Measurements from ENCODE around the gene RBL2. TPM values are rescaled to one million over a fixed set of nuclear protein-coding genes. Genes with fewer than 3 reads are reported as not detected.

The RBL2 gene
- total and polyA plus RNA-seq, 2 of the 13 experiments (the other 11 are each of a cell fraction or from before 2014, with no cell fraction given), result 41.2 to 60.9 TPM

DNA sequence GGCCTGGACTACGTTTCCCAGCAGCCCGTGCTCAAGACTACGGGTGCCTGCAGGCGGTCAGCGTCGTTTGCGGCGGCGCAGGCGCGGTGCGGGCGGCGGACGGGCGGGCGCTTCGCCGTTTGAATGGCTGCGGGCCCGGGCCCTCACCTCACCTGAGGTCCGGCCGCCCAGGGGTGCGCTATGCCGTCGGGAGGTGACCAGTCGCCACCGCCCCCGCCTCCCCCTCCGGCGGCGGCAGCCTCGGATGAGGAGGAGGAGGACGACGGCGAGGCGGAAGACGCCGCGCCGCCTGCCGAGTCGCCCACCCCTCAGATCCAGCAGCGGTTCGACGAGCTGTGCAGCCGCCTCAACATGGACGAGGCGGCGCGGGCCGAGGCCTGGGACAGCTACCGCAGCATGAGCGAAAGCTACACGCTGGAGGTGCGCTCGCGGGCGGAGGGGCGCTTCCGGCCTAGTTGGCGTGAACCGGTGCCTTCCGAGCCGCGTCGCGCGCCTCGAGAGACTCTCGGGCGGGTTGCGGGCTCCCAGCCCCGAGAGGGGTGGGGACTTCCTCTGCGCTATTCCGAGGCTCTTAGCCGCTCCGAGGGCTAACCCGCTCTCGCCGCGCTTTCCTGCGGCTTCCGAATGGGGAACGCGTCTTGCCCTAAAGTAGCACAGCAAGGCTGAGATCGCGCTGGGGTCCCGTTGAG is at the start of gene RBL2 (continued):
- TF ChIP-seq, protein P1, sequence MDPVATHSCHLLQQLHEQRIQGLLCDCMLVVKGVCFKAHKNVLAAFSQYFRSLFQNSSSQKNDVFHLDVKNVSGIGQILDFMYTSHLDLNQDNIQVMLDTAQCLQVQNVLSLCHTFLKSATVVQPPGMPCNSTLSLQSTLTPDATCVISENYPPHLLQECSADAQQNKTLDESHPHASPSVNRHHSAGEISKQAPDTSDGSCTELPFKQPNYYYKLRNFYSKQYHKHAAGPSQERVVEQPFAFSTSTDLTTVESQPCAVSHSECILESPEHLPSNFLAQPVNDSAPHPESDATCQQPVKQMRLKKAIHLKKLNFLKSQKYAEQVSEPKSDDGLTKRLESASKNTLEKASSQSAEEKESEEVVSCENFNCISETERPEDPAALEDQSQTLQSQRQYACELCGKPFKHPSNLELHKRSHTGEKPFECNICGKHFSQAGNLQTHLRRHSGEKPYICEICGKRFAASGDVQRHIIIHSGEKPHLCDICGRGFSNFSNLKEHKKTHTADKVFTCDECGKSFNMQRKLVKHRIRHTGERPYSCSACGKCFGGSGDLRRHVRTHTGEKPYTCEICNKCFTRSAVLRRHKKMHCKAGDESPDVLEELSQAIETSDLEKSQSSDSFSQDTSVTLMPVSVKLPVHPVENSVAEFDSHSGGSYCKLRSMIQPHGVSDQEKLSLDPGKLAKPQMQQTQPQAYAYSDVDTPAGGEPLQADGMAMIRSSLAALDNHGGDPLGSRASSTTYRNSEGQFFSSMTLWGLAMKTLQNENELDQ (CRISPR knock-in tag; IDR thresholded peaks at IDR 0.05; ENCODE audit: borderline replicate concordance), result no peak
- TF ChIP-seq ZNF773 (CRISPR knock-in tag; IDR thresholded peaks at IDR 0.05; ENCODE audit: borderline replicate concordance), result 0 out of 2 replicates have a peak, but pooled peaks have one; percentile 32
- TF ChIP-seq FOXA1 (IDR thresholded peaks at IDR 0.05), result no peak
- no peak for TF ChIP-seq FOXA1 (CRISPR knock-in tag; IDR thresholded peaks at IDR 0.05)
- TF ChIP-seq MBNL3 (CRISPR knock-in tag; conservative IDR thresholded peaks at IDR 0.05), result no peak
- peak; percentile 17; the same call in 1 of the 2 replicates for TF ChIP-seq FOXM1 (CRISPR knock-in tag; IDR thresholded peaks at IDR 0.05)
- TF ChIP-seq, protein P2, sequence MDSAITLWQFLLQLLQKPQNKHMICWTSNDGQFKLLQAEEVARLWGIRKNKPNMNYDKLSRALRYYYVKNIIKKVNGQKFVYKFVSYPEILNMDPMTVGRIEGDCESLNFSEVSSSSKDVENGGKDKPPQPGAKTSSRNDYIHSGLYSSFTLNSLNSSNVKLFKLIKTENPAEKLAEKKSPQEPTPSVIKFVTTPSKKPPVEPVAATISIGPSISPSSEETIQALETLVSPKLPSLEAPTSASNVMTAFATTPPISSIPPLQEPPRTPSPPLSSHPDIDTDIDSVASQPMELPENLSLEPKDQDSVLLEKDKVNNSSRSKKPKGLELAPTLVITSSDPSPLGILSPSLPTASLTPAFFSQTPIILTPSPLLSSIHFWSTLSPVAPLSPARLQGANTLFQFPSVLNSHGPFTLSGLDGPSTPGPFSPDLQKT (CRISPR knock-in tag; IDR thresholded peaks at IDR 0.05; ENCODE audit: borderline replicate concordance), result no peak
- TF ChIP-seq, protein P3, sequence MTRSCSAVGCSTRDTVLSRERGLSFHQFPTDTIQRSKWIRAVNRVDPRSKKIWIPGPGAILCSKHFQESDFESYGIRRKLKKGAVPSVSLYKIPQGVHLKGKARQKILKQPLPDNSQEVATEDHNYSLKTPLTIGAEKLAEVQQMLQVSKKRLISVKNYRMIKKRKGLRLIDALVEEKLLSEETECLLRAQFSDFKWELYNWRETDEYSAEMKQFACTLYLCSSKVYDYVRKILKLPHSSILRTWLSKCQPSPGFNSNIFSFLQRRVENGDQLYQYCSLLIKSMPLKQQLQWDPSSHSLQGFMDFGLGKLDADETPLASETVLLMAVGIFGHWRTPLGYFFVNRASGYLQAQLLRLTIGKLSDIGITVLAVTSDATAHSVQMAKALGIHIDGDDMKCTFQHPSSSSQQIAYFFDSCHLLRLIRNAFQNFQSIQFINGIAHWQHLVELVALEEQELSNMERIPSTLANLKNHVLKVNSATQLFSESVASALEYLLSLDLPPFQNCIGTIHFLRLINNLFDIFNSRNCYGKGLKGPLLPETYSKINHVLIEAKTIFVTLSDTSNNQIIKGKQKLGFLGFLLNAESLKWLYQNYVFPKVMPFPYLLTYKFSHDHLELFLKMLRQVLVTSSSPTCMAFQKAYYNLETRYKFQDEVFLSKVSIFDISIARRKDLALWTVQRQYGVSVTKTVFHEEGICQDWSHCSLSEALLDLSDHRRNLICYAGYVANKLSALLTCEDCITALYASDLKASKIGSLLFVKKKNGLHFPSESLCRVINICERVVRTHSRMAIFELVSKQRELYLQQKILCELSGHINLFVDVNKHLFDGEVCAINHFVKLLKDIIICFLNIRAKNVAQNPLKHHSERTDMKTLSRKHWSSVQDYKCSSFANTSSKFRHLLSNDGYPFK (CRISPR knock-in tag; IDR thresholded peaks at IDR 0.05; ENCODE audit: borderline replicate concordance), result peak; percentile 78
- TF ChIP-seq, protein P4, sequence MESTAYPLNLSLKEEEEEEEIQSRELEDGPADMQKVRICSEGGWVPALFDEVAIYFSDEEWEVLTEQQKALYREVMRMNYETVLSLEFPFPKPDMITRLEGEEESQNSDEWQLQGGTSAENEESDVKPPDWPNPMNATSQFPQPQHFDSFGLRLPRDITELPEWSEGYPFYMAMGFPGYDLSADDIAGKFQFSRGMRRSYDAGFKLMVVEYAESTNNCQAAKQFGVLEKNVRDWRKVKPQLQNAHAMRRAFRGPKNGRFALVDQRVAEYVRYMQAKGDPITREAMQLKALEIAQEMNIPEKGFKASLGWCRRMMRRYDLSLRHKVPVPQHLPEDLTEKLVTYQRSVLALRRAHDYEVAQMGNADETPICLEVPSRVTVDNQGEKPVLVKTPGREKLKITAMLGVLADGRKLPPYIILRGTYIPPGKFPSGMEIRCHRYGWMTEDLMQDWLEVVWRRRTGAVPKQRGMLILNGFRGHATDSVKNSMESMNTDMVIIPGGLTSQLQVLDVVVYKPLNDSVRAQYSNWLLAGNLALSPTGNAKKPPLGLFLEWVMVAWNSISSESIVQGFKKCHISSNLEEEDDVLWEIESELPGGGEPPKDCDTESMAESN (CRISPR knock-in tag; conservative IDR thresholded peaks at IDR 0.05), result peak; percentile 79
- TF ChIP-seq, protein P5, sequence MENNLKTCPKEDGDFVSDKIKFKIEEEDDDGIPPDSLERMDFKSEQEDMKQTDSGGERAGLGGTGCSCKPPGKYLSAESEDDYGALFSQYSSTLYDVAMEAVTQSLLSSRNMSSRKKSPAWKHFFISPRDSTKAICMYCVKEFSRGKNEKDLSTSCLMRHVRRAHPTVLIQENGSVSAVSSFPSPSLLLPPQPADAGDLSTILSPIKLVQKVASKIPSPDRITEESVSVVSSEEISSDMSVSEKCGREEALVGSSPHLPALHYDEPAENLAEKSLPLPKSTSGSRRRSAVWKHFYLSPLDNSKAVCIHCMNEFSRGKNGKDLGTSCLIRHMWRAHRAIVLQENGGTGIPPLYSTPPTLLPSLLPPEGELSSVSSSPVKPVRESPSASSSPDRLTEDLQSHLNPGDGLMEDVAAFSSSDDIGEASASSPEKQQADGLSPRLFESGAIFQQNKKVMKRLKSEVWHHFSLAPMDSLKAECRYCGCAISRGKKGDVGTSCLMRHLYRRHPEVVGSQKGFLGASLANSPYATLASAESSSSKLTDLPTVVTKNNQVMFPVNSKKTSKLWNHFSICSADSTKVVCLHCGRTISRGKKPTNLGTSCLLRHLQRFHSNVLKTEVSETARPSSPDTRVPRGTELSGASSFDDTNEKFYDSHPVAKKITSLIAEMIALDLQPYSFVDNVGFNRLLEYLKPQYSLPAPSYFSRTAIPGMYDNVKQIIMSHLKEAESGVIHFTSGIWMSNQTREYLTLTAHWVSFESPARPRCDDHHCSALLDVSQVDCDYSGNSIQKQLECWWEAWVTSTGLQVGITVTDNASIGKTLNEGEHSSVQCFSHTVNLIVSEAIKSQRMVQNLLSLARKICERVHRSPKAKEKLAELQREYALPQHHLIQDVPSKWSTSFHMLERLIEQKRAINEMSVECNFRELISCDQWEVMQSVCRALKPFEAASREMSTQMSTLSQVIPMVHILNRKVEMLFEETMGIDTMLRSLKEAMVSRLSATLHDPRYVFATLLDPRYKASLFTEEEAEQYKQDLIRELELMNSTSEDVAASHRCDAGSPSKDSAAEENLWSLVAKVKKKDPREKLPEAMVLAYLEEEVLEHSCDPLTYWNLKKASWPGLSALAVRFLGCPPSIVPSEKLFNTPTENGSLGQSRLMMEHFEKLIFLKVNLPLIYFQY (CRISPR knock-in tag; IDR thresholded peaks at IDR 0.05; ENCODE audit: borderline replicate concordance), result no peak
- TF ChIP-seq ZKSCAN8 (CRISPR knock-in tag; IDR thresholded peaks at IDR 0.05; ENCODE audit: borderline replicate concordance), result peak; percentile 45; the same call in 1 of the 2 replicates
- peak; percentile 75 for TF ChIP-seq RBM39 (IDR thresholded peaks at IDR 0.05; ENCODE audit: low read depth, low read length, poor library complexity, severe bottlenecking)
- TF ChIP-seq, protein P6, sequence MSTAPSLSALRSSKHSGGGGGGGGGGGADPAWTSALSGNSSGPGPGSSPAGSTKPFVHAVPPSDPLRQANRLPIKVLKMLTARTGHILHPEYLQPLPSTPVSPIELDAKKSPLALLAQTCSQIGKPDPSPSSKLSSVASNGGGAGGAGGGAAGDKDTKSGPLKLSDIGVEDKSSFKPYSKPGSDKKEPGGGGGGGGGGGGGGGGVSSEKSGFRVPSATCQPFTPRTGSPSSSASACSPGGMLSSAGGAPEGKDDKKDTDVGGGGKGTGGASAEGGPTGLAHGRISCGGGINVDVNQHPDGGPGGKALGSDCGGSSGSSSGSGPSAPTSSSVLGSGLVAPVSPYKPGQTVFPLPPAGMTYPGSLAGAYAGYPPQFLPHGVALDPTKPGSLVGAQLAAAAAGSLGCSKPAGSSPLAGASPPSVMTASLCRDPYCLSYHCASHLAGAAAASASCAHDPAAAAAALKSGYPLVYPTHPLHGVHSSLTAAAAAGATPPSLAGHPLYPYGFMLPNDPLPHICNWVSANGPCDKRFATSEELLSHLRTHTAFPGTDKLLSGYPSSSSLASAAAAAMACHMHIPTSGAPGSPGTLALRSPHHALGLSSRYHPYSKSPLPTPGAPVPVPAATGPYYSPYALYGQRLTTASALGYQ (CRISPR knock-in tag; IDR thresholded peaks at IDR 0.05), result peak; percentile 59; the same call in 1 of the 2 replicates

All from HepG2 (cell line).